Testis (tissue), 2 donors: Measurements from ENCODE around the gene TACC2.

Experiments used
- POLR2A ChIP-seq: fragments of 450-650 bp; IDR thresholded peaks from one replicate; pipeline ENCODE4 v1.6.1; 2017; ENCODE audit warnings: antibody characterized with exemption, mild to moderate bottlenecking, moderate library complexity
- TF ChIP-seq, protein P1 (sequence below), 3 experiments: fragments of 450-650 bp in 2 of 3; fragments of 200-600 bp in 1 of 3; sonication (generic) in 1 of 3; IDR thresholded peaks; one replicate each; pipeline ENCODE4 v1.5.1; 2016 to 2019; ENCODE audit warnings: antibody characterized with exemption in 3 of 3, mild to moderate bottlenecking in 2 of 3, moderate library complexity in 1 of 3

DNA sequence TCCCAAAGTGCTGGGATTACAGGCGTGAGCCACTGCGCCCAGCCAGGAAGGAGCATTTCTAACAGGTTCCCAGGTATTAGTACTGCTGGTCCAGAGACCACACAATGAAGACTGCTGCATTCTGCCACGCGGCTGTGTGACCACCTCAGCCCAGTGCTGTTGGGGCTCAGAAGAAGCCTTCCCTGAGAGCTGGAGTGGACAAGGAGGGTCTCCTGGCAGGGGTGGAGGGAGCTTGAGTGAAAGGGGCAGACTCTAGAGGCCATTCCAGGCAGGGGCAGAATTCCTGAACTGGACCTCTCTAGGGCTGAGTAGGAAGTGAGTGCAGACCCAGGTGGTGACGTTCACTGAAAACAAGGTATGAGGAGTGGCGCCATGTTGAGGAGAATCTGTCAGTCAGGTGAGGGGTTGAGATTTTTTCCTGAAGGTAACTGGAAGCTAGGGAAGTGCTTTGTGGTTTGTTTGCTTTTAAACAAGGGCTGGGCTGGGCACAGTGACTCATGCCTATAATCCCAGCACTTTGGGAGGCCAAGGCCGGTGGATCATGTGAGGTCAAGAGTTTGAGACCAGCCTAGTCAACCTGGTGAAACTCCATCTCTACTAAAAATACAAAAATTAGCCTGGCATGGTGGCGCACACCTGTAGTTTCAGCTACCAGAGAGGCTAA, 67.6 kb downstream of the TACC2 start:
- TF ChIP-seq POLR2A = no peak
- TF ChIP-seq, protein P1, sequence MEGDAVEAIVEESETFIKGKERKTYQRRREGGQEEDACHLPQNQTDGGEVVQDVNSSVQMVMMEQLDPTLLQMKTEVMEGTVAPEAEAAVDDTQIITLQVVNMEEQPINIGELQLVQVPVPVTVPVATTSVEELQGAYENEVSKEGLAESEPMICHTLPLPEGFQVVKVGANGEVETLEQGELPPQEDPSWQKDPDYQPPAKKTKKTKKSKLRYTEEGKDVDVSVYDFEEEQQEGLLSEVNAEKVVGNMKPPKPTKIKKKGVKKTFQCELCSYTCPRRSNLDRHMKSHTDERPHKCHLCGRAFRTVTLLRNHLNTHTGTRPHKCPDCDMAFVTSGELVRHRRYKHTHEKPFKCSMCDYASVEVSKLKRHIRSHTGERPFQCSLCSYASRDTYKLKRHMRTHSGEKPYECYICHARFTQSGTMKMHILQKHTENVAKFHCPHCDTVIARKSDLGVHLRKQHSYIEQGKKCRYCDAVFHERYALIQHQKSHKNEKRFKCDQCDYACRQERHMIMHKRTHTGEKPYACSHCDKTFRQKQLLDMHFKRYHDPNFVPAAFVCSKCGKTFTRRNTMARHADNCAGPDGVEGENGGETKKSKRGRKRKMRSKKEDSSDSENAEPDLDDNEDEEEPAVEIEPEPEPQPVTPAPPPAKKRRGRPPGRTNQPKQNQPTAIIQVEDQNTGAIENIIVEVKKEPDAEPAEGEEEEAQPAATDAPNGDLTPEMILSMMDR (IDR thresholded peaks at IDR 0.05) = no peak
